PC-3 (cell line): ENCODE results near the gene TTBK1. TPM values are rescaled to one million over a fixed set of nuclear protein-coding genes. Genes with fewer than 3 reads are reported as not detected.

ENCODE experiments used
- ATAC-seq: fragments of 200-7000 bp; cut with Tn5 transposase; 2 replicates; pipeline ENCODE4 v1.9.1; 2020; ENCODE audit warnings: mild to moderate bottlenecking, moderate library complexity
- BruUV-seq: library from RNA; stranded (reverse); fragments of 400-500 nt; replicated peaks from 2 replicates; lab custom pipeline; 2021; lab: Mats Ljungman, UMichigan
- CTCF ChIA-PET: fragments of 300-600 bp; sonication (Branson Sonifier 250); formaldehyde crosslinking; loops from one replicate; lab custom pipeline; 2022; ENCODE audit warnings: antibody characterized with exemption; lab: Charles Lee
- POLR2A ChIA-PET: fragments of 300-600 bp; sonication (Branson Sonifier 250); formaldehyde crosslinking; loops from one replicate; lab custom pipeline; 2022; ENCODE audit warnings: antibody characterized with exemption; ENCODE audit not compliant: unreplicated experiment; lab: Charles Lee
- DNase-seq: peaks from one replicate; pipeline ENCODE4 v3.0.0-alpha.2; 2015
- H2AFZ ChIP-seq: fragments of 300-600 bp; sonication (generic); 2 replicates; pipeline ENCODE4 v1.6.0; 2016; ENCODE audit warnings: antibody characterized with exemption, low read length
- H3F3A ChIP-seq: fragments of 300-600 bp; sonication (generic); one replicate; pipeline ENCODE4 v1.6.0; 2017; ENCODE audit warnings: antibody characterized with exemption, low read length, control low read depth, mild to moderate bottlenecking; ENCODE audit not compliant: unreplicated experiment
- H3K27ac ChIP-seq: fragments of 300-600 bp; sonication (generic); 2 replicates; pipeline ENCODE4 v1.5.1; 2016; ENCODE audit warnings: mild to moderate bottlenecking, low read length
- H3K27me3 ChIP-seq: fragments of 300-600 bp; sonication (generic); 2 replicates; pipeline ENCODE4 v1.6.1; 2016; ENCODE audit warnings: low read length, mixed read lengths
- H3K36me3 ChIP-seq: fragments of 300-600 bp; sonication (generic); 2 replicates; pipeline ENCODE4 v1.6.1; 2016; ENCODE audit warnings: low read depth, mixed run types, low read length, mixed read lengths
- H3K4me1 ChIP-seq: fragments of 300-600 bp; sonication (generic); 2 replicates; pipeline ENCODE4 v1.5.1; 2016; ENCODE audit warnings: low read length; ENCODE audit not compliant: insufficient read depth
- H3K4me2 ChIP-seq: fragments of 300-600 bp; sonication (generic); 2 replicates; pipeline ENCODE4 v1.6.0; 2016; ENCODE audit warnings: low read length
- H3K4me3 ChIP-seq: fragments of 300-600 bp; sonication (generic); 2 replicates; pipeline ENCODE4 v1.5.1; 2016; ENCODE audit warnings: mild to moderate bottlenecking, low read length, mixed read lengths
- H3K79me2 ChIP-seq: fragments of 300-600 bp; sonication (generic); 2 replicates; pipeline ENCODE4 v1.6.1; 2017; ENCODE audit warnings: low read length, mixed read lengths
- H3K9ac ChIP-seq: fragments of 300-600 bp; sonication (generic); 2 replicates; pipeline ENCODE4 v1.6.0; 2016; ENCODE audit warnings: mild to moderate bottlenecking, low read length
- H3K9me2 ChIP-seq: fragments of 300-600 bp; sonication (generic); replicated peaks from 2 replicates; pipeline ENCODE4 v1.6.1; 2016; ENCODE audit warnings: mixed run types, low read length, mixed read lengths
- H3K9me3 ChIP-seq: fragments of 300-600 bp; sonication (generic); 2 replicates; pipeline ENCODE4 v1.6.1; 2016; ENCODE audit warnings: low read length, mixed read lengths
- H4K20me1 ChIP-seq: fragments of 300-600 bp; sonication (generic); 2 replicates; pipeline ENCODE4 v1.6.1; 2016; ENCODE audit warnings: low read length, mixed read lengths
- CTCF ChIP-seq: fragments of 300-600 bp; sonication (generic); conservative IDR thresholded peaks from 2 replicates; pipeline ENCODE4 v1.5.1; 2017; ENCODE audit warnings: antibody characterized with exemption, low read depth, mild to moderate bottlenecking, low read length
- EZH2 ChIP-seq: fragments of 300-600 bp; sonication (generic); IDR thresholded peaks from one replicate; pipeline ENCODE4 v1.6.1; 2017; ENCODE audit warnings: antibody characterized with exemption, mild to moderate bottlenecking, low read length; ENCODE audit not compliant: unreplicated experiment
- EZH2phosphoT487 ChIP-seq: fragments of 300-600 bp; sonication (generic); IDR thresholded peaks from 2 replicates; pipeline ENCODE4 v1.6.1; 2018; ENCODE audit warnings: mild to moderate bottlenecking, antibody characterized with exemption, low read length, borderline replicate concordance
- intact Hi-C: fragments of 100-400 bp; cut with micrococcal nuclease; formaldehyde crosslinking; loops from 2 replicates; pipeline ENCODE4 v1.9.0; 2023
- total RNA-seq: library from RNA; depleted of rRNA; stranded (reverse); fragments of >200 nt; gene quantifications from 2 replicates; pipeline ENCODE4 v1.2.3, GENCODE V29; 2014

Gene TTBK1
- total RNA-seq, 1 experiment from 2014 or later, result not detected

GRCh38 chr6:43258807-43259686 lies 15.8 kb downstream of the TTBK1 start:
- no peak for DNase-seq
- H3K4me2 ChIP-seq, result no peak overlapping the region
- no peak overlapping the region for H2AFZ ChIP-seq
- no peak for ATAC-seq
- H3K9me2 ChIP-seq, result no peaks in the 10 kb centered on the region
- no peaks in the 10 kb centered on the region for H3F3A ChIP-seq
- BruUV-seq, result no TSS peak
- ChIA-PET CTCF (no interaction called here), POLR2A (interaction anchor here (0.7 kb wide), 1 partner anchor 78 kb away, joined by 9 read pairs; no protein-coding TSS in a partner anchor)
- TF ChIP-seq EZH2 (no peak), EZH2phosphoT487 (no peak), CTCF (no peak)
- H3K4me3 ChIP-seq, result no peak overlapping the region
- H3K79me2 ChIP-seq, result no peaks in the 10 kb centered on the region
- intact Hi-C loops, result no loop called here
- no peaks in the 10 kb centered on the region for H3K4me1 ChIP-seq
- no peak overlapping the region for H3K9ac ChIP-seq
- no peaks in the 10 kb centered on the region; the same call in 1 of the 2 replicates for H3K36me3 ChIP-seq
- H3K27me3 ChIP-seq, result no peaks in the 10 kb centered on the region
- H3K9me3 ChIP-seq, result no peaks in the 10 kb centered on the region
- no peak overlapping the region for H3K27ac ChIP-seq
- no peaks in the 10 kb centered on the region for H4K20me1 ChIP-seq

- no peaks in the 10 kb centered on the region for H3K9me2 ChIP-seq
- ChIA-PET POLR2A (interaction anchor here (0.6 kb wide), 1 partner anchor 112 kb away, joined by 3 read pairs; no protein-coding TSS in a partner anchor), CTCF (no interaction called here)
- no peaks in the 10 kb centered on the region for H4K20me1 ChIP-seq
- H3K4me2 ChIP-seq, result no peak overlapping the region
- no peak overlapping the region for H3K27ac ChIP-seq
- BruUV-seq, result no TSS peak
- H3K9ac ChIP-seq, result no peak overlapping the region
- no peaks in the 10 kb centered on the region for H3F3A ChIP-seq
- no peaks in the 10 kb centered on the region for H3K27me3 ChIP-seq
- no peaks in the 10 kb centered on the region; the same call in 1 of the 2 replicates for H3K36me3 ChIP-seq
- no peaks in the 10 kb centered on the region for H3K79me2 ChIP-seq
- intact Hi-C loops, result loop anchor here (5.0 kb wide), 1 partner anchor 247 kb away; no protein-coding TSS in a partner anchor
- H3K4me1 ChIP-seq, result no peaks in the 10 kb centered on the region
- TF ChIP-seq EZH2phosphoT487 (no peak), CTCF (no peak), EZH2 (no peak)
- no peak overlapping the region for H3K4me3 ChIP-seq
- no peak for DNase-seq
- H3K9me3 ChIP-seq, result no peaks in the 10 kb centered on the region
- ATAC-seq, result no peak
- H2AFZ ChIP-seq, result no peak overlapping the region
Measured at GRCh38 chr6:43260791-43261190, 17.5 kb downstream of the TTBK1 start.
